Loucy (cell line): ENCODE measurements around the gene PAEP.

ENCODE experiments used
- CTCF ChIP-seq: fragments of 200-600 bp; sonication (generic); conservative IDR thresholded peaks from 2 replicates; pipeline ENCODE4 v1.5.1; 2014; ENCODE audit warnings: mild to moderate bottlenecking, antibody characterized with exemption, low read length
- EZH2phosphoT487 ChIP-seq: fragments of 200-600 bp; IDR thresholded peaks from 2 replicates; pipeline ENCODE4 v1.6.1; 2018; ENCODE audit warnings: antibody characterized with exemption, mild to moderate bottlenecking, moderate library complexity, borderline replicate concordance

- TF ChIP-seq CTCF, result no peak
- no peak for TF ChIP-seq EZH2phosphoT487
Observed at GRCh38 chr9:135579356-135579755, 17.8 kb downstream of the PAEP start.
